ENCODE results near the gene ZYG11B. TPM values are rescaled to one million over a fixed set of nuclear protein-coding genes. Genes with fewer than 3 reads are reported as not detected.
"Not testable (repeated sequence)": the region's sequence is repeated elsewhere in the genome, so short reads cannot be mapped to it uniquely, and the experiment has no call there.

ZYG11B gene
- total RNA-seq, 2 experiments from 2014 or later = 9.7 to 9.9 TPM

- no peak for DNase-seq
- no peak overlapping the region for H3K27ac Mint-ChIP-seq
Measured at GRCh38 chr1:52767596-52768280, 41.5 kb downstream of the ZYG11B start.

GRCh38 chr1:52769346-52770033 lies 43.2 kb downstream of the ZYG11B start:
- Mint-ChIP-seq H3K9me3 (no peaks in the 10 kb centered on the region), H3K27me3 (no peaks in the 10 kb centered on the region), H3K4me3 (no peak overlapping the region), H3K36me3 (peaks cover 31% of the 10 kb centered on the region), H3K27ac (no peak overlapping the region), H3K4me1 (peaks cover 12% of the 10 kb centered on the region)
- no peak for DNase-seq

More at GRCh38 chr1:52767596-52768280, 41.5 kb downstream of the ZYG11B start:
- H3K4me1 Mint-ChIP-seq = peaks cover 14% of the 10 kb centered on the region
- H3K9me3 Mint-ChIP-seq = no peaks in the 10 kb centered on the region
- no peak overlapping the region for H3K4me3 Mint-ChIP-seq
- H3K36me3 Mint-ChIP-seq = peaks cover 23% of the 10 kb centered on the region
- no peaks in the 10 kb centered on the region for H3K27me3 Mint-ChIP-seq

GRCh38 chr1:52771384-52771783 lies 45.1 kb downstream of the ZYG11B start:
- Mint-ChIP-seq H3K36me3 (peaks cover 29% of the 10 kb centered on the region), H3K27me3 (no peaks in the 10 kb centered on the region), H3K4me1 (peaks cover 10% of the 10 kb centered on the region), H3K9me3 (no peaks in the 10 kb centered on the region), H3K27ac (no peak overlapping the region), H3K4me3 (no peak overlapping the region)
- DNase-seq = no peak

- Mint-ChIP-seq H3K9me3 (no peaks in the 10 kb centered on the region), H3K4me1 (no peaks in the 10 kb centered on the region), H3K4me3 (no peak overlapping the region), H3K27me3 (no peaks in the 10 kb centered on the region), H3K36me3 (peaks cover 8% of the 10 kb centered on the region), H3K27ac (no peak overlapping the region)
- no peak for DNase-seq
Measured at GRCh38 chr1:52786148-52786547, 59.9 kb downstream of the ZYG11B start.

- not testable (repeated sequence) for H3K27me3 Mint-ChIP-seq, H3K27ac Mint-ChIP-seq, DNase-seq, H3K4me3 Mint-ChIP-seq, H3K36me3 Mint-ChIP-seq, H3K4me1 Mint-ChIP-seq, H3K9me3 Mint-ChIP-seq
Measured at GRCh38 chr1:52790429-52790828, 64.2 kb downstream of the ZYG11B start.

GRCh38 chr1:52792036-52792435 lies 65.8 kb downstream of the ZYG11B start:
- Mint-ChIP-seq H3K4me3 (no peak overlapping the region), H3K27ac (no peak overlapping the region), H3K4me1 (no peaks in the 10 kb centered on the region)

GRCh38 chr1:52793717-52794116 lies 67.5 kb downstream of the ZYG11B start:
- DNase-seq, H3K9me3 Mint-ChIP-seq, H3K27me3 Mint-ChIP-seq, H3K4me1 Mint-ChIP-seq, H3K4me3 Mint-ChIP-seq, H3K27ac Mint-ChIP-seq, H3K36me3 Mint-ChIP-seq: not testable (repeated sequence)

More at GRCh38 chr1:52792036-52792435, 65.8 kb downstream of the ZYG11B start:
- H3K9me3 Mint-ChIP-seq = no peaks in the 10 kb centered on the region
- no peaks in the 10 kb centered on the region for H3K27me3 Mint-ChIP-seq
- no peak for DNase-seq
- H3K36me3 Mint-ChIP-seq = peaks cover 6% of the 10 kb centered on the region

GRCh38 chr1:52795464-52795863 lies 69.2 kb downstream of the ZYG11B start:
- H3K36me3 Mint-ChIP-seq = peaks cover 4% of the 10 kb centered on the region
- no peaks in the 10 kb centered on the region for H3K27me3 Mint-ChIP-seq
- no peaks in the 10 kb centered on the region for H3K9me3 Mint-ChIP-seq
- H3K4me3 Mint-ChIP-seq = no peak overlapping the region
- H3K4me1 Mint-ChIP-seq = no peaks in the 10 kb centered on the region
- DNase-seq = no peak
- H3K27ac Mint-ChIP-seq = no peak overlapping the region

GRCh38 chr1:52798331-52798730 lies 72.1 kb downstream of the ZYG11B start:
- peaks cover 4% of the 10 kb centered on the region for H3K36me3 Mint-ChIP-seq
- H3K4me3 Mint-ChIP-seq = no peak overlapping the region
- no peaks in the 10 kb centered on the region for H3K27me3 Mint-ChIP-seq
- no peaks in the 10 kb centered on the region for H3K9me3 Mint-ChIP-seq
- no peak for DNase-seq
- H3K4me1 Mint-ChIP-seq = no peaks in the 10 kb centered on the region
- no peak overlapping the region for H3K27ac Mint-ChIP-seq

GRCh38 chr1:52801011-52801410 lies 74.8 kb downstream of the ZYG11B start:
- H3K9me3 Mint-ChIP-seq = no peaks in the 10 kb centered on the region
- no peak for DNase-seq
- no peak overlapping the region for H3K4me3 Mint-ChIP-seq

GRCh38 chr1:52804083-52804482 lies 77.8 kb downstream of the ZYG11B start:
- not testable (repeated sequence) for DNase-seq, H3K27ac Mint-ChIP-seq, H3K36me3 Mint-ChIP-seq, H3K9me3 Mint-ChIP-seq, H3K4me3 Mint-ChIP-seq, H3K4me1 Mint-ChIP-seq, H3K27me3 Mint-ChIP-seq

More at GRCh38 chr1:52801011-52801410, 74.8 kb downstream of the ZYG11B start:
- H3K27ac Mint-ChIP-seq = no peak overlapping the region
- H3K4me1 Mint-ChIP-seq = no peaks in the 10 kb centered on the region
- H3K27me3 Mint-ChIP-seq = no peaks in the 10 kb centered on the region
- H3K36me3 Mint-ChIP-seq = peaks cover 4% of the 10 kb centered on the region

- peaks cover 1% of the 10 kb centered on the region for H3K36me3 Mint-ChIP-seq
- no peak overlapping the region for H3K4me3 Mint-ChIP-seq
- no peak for DNase-seq
- no peaks in the 10 kb centered on the region for H3K9me3 Mint-ChIP-seq
- no peaks in the 10 kb centered on the region for H3K27me3 Mint-ChIP-seq
- H3K27ac Mint-ChIP-seq = no peak overlapping the region
- H3K4me1 Mint-ChIP-seq = no peaks in the 10 kb centered on the region
Measured at GRCh38 chr1:52814465-52814864, 88.2 kb downstream of the ZYG11B start.

GRCh38 chr1:52820830-52821229 lies 94.6 kb downstream of the ZYG11B start:
- H3K4me3 Mint-ChIP-seq, DNase-seq, H3K4me1 Mint-ChIP-seq, H3K27me3 Mint-ChIP-seq, H3K27ac Mint-ChIP-seq, H3K36me3 Mint-ChIP-seq, H3K9me3 Mint-ChIP-seq: not testable (repeated sequence)

- no peak overlapping the region for H3K4me3 Mint-ChIP-seq
- no peak for DNase-seq
- H3K36me3 Mint-ChIP-seq = no peaks in the 10 kb centered on the region
- no peaks in the 10 kb centered on the region for H3K9me3 Mint-ChIP-seq
- no peaks in the 10 kb centered on the region for H3K4me1 Mint-ChIP-seq
- H3K27me3 Mint-ChIP-seq = no peaks in the 10 kb centered on the region
- no peak overlapping the region for H3K27ac Mint-ChIP-seq
Measured at GRCh38 chr1:52825868-52826267, 99.6 kb downstream of the ZYG11B start.

GRCh38 chr1:52834798-52835197 lies 108.5 kb downstream of the ZYG11B start:
- H3K27ac Mint-ChIP-seq = no peak overlapping the region
- no peak for DNase-seq
- H3K4me1 Mint-ChIP-seq = no peaks in the 10 kb centered on the region
- H3K27me3 Mint-ChIP-seq = peaks cover 13% of the 10 kb centered on the region
- no peaks in the 10 kb centered on the region for H3K9me3 Mint-ChIP-seq
- no peaks in the 10 kb centered on the region for H3K36me3 Mint-ChIP-seq
- H3K4me3 Mint-ChIP-seq = no peak overlapping the region

- no peak overlapping the region for H3K4me3 Mint-ChIP-seq
- H3K4me1 Mint-ChIP-seq = no peaks in the 10 kb centered on the region
- peaks cover 15% of the 10 kb centered on the region for H3K27me3 Mint-ChIP-seq
- no peak overlapping the region for H3K27ac Mint-ChIP-seq
- no peaks in the 10 kb centered on the region for H3K9me3 Mint-ChIP-seq
- no peak for DNase-seq
- H3K36me3 Mint-ChIP-seq = no peaks in the 10 kb centered on the region
Measured at GRCh38 chr1:52836035-52836434, 109.8 kb downstream of the ZYG11B start.
